Heart right ventricle (tissue), 16 donors: ENCODE measurements around the gene AKAIN1. TPM values are rescaled to one million over a fixed set of nuclear protein-coding genes. Genes with fewer than 3 reads are reported as not detected.

ENCODE experiments used
- ATAC-seq, 8 donors: fragments of 200-7000 bp; cut with Tn5 transposase; one replicate each; pipeline ENCODE4 v1.9.1; 2020; ENCODE audit warnings: mild to moderate bottlenecking in 8 of 8, moderate library complexity in 8 of 8, moderate number of reproducible peaks in 1 of 8
- DNase-seq, 2 donors: peaks; one replicate each; pipeline ENCODE4 v3.0.0-alpha.2; 2020
- H3K27ac ChIP-seq, 10 donors: fragments of 200-600 bp; sonication (generic) in 2 of 10; one replicate each; pipeline versions ENCODE4 v1.5.0 to v1.8.0; 2020 to 2022; ENCODE audit warnings: mild to moderate bottlenecking in 3 of 10
- H3K27me3 ChIP-seq, 7 donors: fragments of 200-600 bp; one replicate each; pipeline ENCODE4 v1.8.0; 2021 to 2022; ENCODE audit warnings: mild to moderate bottlenecking in 2 of 7
- H3K36me3 ChIP-seq, 9 donors: fragments of 200-600 bp; sonication (generic) in 1 of 9; one replicate each; pipeline versions ENCODE4 v1.5.0 to v1.8.0; 2020 to 2022; ENCODE audit warnings: mild to moderate bottlenecking in 2 of 9
- H3K4me1 ChIP-seq, 9 donors: fragments of 200-600 bp; sonication (generic) in 1 of 9; one replicate each; pipeline versions ENCODE4 v1.5.0 to v1.8.0; 2020 to 2022; ENCODE audit warnings: mild to moderate bottlenecking in 4 of 9
- H3K4me3 ChIP-seq, 10 donors: fragments of 200-600 bp; sonication (generic) in 2 of 10; one replicate each; pipeline versions ENCODE4 v1.5.0 to v1.8.0; 2020 to 2022; ENCODE audit warnings: mild to moderate bottlenecking in 7 of 10, moderate library complexity in 2 of 10
- H3K9me3 ChIP-seq, 11 donors: fragments of 200-600 bp in 10 of 11; sonication (generic) in 2 of 11; one replicate each; pipeline versions ENCODE4 v1.5.0 to v1.8.0; 2013 to 2022; ENCODE audit warnings: mild to moderate bottlenecking in 2 of 11, control low read depth in 1 of 11, moderate library complexity in 1 of 11
- WGBS, 2 donors: extraction: QIAGEN DNeasy Blood & Tissue Kit; methylation state at CpG; one replicate each; pipeline ENCODE4 v1.1.7; 2013; ENCODE audit warnings: inconsistent platforms in 1 of 2; 5-methylcytosine and 5-hydroxymethylcytosine counted together
- intact Hi-C, 10 donors: fragments of 100-400 bp; cut with DNase I; formaldehyde crosslinking; loops; one replicate each; pipeline versions ENCODE4 v1.11.1 to v1.14.2; 2022
- polyA plus RNA-seq, 2 donors: library from polyadenylated mRNA; stranded (reverse); fragments of 200-250 nt; gene quantifications; one replicate each; pipeline ENCODE4 v1.2.3, GENCODE V29; 2013
- total RNA-seq, 10 donors: library from RNA; stranded (reverse); fragmentation: NEBNext Ultra II Directional in 3 of 10; extraction: Animal tissue kit (Norgen Biotek cat#: 25700) in 3 of 10; gene quantifications; one replicate each; pipeline versions ENCODE4 v1.2.1 to v1.2.4, GENCODE V29; 2021 to 2023
- TF ChIP-seq, protein P1 (sequence below), 9 donors: fragments of 200-600 bp; sonication (generic) in 2 of 9; IDR thresholded peaks; one replicate each; pipeline versions ENCODE4 v1.5.0 to v1.8.0; 2021 to 2022; ENCODE audit warnings: antibody characterized with exemption in 9 of 9, mild to moderate bottlenecking in 5 of 9, moderate library complexity in 1 of 9
- donor health status: Arrhythmogenic right ventricular cardiomyopathy.
- donor health status: ischemic (EF 13 %, LVEDD 7.1; RV severe dilation, severe dysfunction).
- donor health status: healthy with polysubstance abuse.
- donor health status: DM: no; HTN: yes; CAD: no.
- donor health status: DM: no; HTN: no; CAD: no.
- donor health status: ischemic (EF 25% LVEDD 6.9; RV normal size, moderate dysfunction).
- donor health status: ischemic (EF 25% LVEDD 5.7; RV mildly dilated, moderate dysfunction).
- donor health status: healthy.
- donor health status: DM: yes; HTN: yes; CAD: no.
- donor health status: Ischemic cardiomyopathy.
- donor health status: ischemic (EF 35%, LVEDD 5.7; RV mildly dilated, moderate dysfunction).
- donor health status: nonischemic (EF 11% LVEDD 7.7; RV severe dilation, severe dysfunction).
- donor health status: DM: yes; HTN: yes; CAD: no.
- donor health status: PGD.
- donor health status: ischemic (EF 29% LVEDD 5.4; RV normal size, mild dysfunction).
- donor health status: nonischemic (EF 23%, LVEDD 6.1; RV moderate dilation, normal function).

Gene AKAIN1
- total and polyA plus RNA-seq, 12 donors = not detected

DNA sequence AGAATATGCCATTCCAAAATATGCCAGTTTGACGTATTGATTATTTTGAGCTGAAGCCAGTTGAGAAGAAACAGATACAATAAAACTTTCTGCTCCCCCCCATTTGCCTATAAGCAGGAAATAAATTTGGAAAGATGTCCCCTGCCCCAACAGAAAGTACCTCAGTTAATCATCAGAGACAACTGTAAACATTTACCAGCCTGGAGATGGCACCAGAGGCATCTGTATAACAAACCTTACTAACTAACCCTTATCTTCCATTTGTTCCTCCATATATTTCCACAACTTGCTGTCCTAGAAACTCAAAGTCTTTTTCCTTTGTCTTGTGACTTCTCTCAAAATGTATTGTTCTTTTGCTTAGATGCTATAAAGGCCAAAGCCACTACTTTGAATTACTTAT lies 93.8 kb downstream of the AKAIN1 start:
- WGBS, 2 donors = 88 to 90% methylated on average over 1 of the region's 1 CpG
- TF ChIP-seq, protein P1, sequence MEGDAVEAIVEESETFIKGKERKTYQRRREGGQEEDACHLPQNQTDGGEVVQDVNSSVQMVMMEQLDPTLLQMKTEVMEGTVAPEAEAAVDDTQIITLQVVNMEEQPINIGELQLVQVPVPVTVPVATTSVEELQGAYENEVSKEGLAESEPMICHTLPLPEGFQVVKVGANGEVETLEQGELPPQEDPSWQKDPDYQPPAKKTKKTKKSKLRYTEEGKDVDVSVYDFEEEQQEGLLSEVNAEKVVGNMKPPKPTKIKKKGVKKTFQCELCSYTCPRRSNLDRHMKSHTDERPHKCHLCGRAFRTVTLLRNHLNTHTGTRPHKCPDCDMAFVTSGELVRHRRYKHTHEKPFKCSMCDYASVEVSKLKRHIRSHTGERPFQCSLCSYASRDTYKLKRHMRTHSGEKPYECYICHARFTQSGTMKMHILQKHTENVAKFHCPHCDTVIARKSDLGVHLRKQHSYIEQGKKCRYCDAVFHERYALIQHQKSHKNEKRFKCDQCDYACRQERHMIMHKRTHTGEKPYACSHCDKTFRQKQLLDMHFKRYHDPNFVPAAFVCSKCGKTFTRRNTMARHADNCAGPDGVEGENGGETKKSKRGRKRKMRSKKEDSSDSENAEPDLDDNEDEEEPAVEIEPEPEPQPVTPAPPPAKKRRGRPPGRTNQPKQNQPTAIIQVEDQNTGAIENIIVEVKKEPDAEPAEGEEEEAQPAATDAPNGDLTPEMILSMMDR (IDR thresholded peaks at IDR 0.05) = no peak
- intact Hi-C loops = no loop called here
- Histone ChIP-seq H3K36me3 (no peaks in the 10 kb centered on the region), H3K27me3 (no peaks in the 10 kb centered on the region), H3K27ac (no peak overlapping the region), H3K4me1 (no peaks in the 10 kb centered on the region), H3K4me3 (no peak overlapping the region), H3K9me3 (no peaks in the 10 kb centered on the region)
- DNase-seq (no peak), ATAC-seq (no peak)

DNA sequence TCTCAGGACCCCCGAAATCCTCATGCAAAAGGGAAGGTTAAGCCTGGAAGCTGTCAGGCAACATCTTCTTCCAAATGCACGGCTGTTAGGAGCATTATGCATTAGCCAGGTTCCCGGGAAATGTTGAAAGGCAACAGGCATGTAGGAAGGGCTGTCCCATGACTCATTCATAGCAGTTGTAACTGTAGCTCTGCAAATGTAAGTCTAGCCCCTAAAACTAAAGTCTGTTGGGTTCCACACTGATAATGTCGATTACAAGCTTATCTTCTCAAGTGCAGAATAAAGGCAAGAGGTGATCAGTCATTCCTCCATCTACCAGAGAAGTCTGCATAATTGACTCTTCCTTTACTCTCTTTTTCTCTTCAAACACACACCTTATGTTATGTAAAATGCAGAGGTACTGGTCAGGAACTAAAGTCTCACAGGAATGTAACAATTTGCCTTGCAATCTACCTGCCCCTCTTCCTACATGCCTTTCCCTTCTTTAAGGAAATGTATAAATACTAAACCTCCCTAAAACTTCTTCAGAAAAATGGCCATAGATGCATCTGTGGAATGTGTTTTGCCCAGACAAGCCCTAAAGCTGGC lies 99.8 kb downstream of the AKAIN1 start:
- no peak for ATAC-seq
- TF ChIP-seq, protein P1 (IDR thresholded peaks at IDR 0.05) = no peak
- Histone ChIP-seq H3K36me3 (no peaks in the 10 kb centered on the region), H3K4me1 (no peaks in the 10 kb centered on the region), H3K27me3 (no peaks in the 10 kb centered on the region), H3K9me3 (peaks cover 0 to 12% (median 0%) of the 10 kb centered on the region in 11 donors), H3K27ac (no peak overlapping the region), H3K4me3 (no peak overlapping the region)
- 44 to 47% methylated on average over 4 of the region's 4 CpGs for WGBS, 2 donors
- intact Hi-C loops = no loop called here
- DNase-seq = no peak

DNA sequence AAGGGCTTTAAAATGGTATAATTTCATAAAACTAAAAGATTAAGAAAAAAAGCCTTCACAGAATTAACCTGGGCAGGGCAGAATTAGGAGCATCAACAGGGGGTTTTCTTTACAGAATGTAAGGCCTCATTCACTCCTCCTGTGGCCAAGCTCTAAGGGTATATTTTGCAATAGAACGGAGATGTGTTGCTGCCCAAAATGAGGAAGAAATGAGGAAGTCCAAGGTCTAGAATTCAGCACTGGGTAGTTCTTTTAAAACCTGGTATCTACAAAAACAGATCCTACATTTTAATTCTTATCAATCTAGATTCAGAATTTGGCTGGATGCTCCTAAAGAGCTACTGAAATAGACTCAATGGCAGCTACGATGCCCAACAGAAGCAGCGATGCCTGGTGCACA lies 101.8 kb downstream of the AKAIN1 start:
- 83 to 87% methylated on average over 3 of the region's 3 CpGs for WGBS, 2 donors

DNA sequence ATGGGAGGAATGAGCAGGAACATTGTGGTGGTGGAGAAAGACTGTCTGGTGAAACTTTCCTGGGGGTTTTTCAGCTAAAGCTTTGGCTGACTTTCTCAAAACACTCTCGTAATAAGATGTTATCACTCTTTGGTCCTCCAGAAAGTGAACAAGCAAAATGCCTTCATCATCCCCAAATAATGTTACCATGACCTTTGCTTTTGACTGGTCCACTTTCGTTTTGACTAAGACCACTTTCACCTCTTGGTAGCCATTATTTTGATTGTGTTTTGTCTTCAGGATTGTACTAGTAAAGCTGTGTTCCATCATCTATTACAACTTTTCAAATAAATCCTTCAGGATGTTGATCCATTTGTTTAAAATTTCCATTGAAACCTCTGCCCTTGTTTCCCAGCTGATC lies 103.2 kb downstream of the AKAIN1 start:
- DNase-seq (no peak), ATAC-seq (no peak)
- Histone ChIP-seq H3K27ac (no peak overlapping the region), H3K27me3 (no peaks in the 10 kb centered on the region), H3K4me1 (no peaks in the 10 kb centered on the region), H3K9me3 (peaks cover 0 to 24% (median 8%) of the 10 kb centered on the region in 11 donors), H3K36me3 (no peaks in the 10 kb centered on the region), H3K4me3 (no peak overlapping the region)
- TF ChIP-seq, protein P1 (IDR thresholded peaks at IDR 0.05) = no peak
- intact Hi-C loops = no loop called here
- WGBS, 2 donors = 42 to 51% methylated on average over 2 of the region's 2 CpGs

More for the DNA sequence above, 101.8 kb downstream of the AKAIN1 start:
- intact Hi-C loops = no loop called here
- H3K4me3 ChIP-seq = no peak overlapping the region
- DNase-seq = no peak
- no peaks in the 10 kb centered on the region for H3K36me3 ChIP-seq
- H3K27me3 ChIP-seq = no peaks in the 10 kb centered on the region
- H3K4me1 ChIP-seq = no peaks in the 10 kb centered on the region
- H3K9me3 ChIP-seq = peaks cover 0 to 19% (median 4%) of the 10 kb centered on the region in 11 donors
- no peak overlapping the region for H3K27ac ChIP-seq
- TF ChIP-seq, protein P1 (IDR thresholded peaks at IDR 0.05) = no peak
- no peak for ATAC-seq

Other genes starting within 250 kb of the AKAIN1 start
- 1 to 10 TPM; 5.3 to 8.6 (median 7.1) TPM for gene ZBTB14, start 98.5 kb upstream of the AKAIN1 start, total RNA-seq
- 1 to 10 TPM; 3.7 to 4.0 TPM for gene ZBTB14, start 98.5 kb upstream of the AKAIN1 start, polyA plus RNA-seq